Stimulated activated CD8-positive, alpha-beta memory T cell treated with anti-CD3 and anti-CD28 coated beads, Interleukin-7, amount 100 ng/mL, for 1 hour (primary cell): ENCODE measurements around the gene DCTN3.
"Not testable (repeated sequence)": the region's sequence is repeated elsewhere in the genome, so short reads cannot be mapped to it uniquely, and the experiment has no call there.

Source experiments
- DNase-seq, 2 donors: peaks; one replicate each; pipeline ENCODE4 v3.0.0-alpha.2; 2020; ENCODE audit warnings: low read depth in 2 of 2

DCTN3 gene

DNA sequence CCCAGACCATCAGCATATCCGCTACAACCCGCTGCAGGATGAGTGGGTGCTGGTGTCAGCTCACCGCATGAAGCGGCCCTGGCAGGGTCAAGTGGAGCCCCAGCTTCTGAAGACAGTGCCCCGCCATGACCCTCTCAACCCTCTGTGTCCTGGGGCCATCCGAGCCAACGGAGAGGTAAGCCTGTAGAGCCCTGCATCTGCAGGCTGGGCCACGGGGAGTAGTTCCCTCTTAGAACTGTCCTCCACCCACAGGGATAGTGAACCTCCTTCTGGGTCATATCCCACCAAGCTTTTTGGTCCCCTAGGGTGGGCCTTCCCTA lies 26.7 kb upstream of the DCTN3 start:
- no peak for DNase-seq

DNA sequence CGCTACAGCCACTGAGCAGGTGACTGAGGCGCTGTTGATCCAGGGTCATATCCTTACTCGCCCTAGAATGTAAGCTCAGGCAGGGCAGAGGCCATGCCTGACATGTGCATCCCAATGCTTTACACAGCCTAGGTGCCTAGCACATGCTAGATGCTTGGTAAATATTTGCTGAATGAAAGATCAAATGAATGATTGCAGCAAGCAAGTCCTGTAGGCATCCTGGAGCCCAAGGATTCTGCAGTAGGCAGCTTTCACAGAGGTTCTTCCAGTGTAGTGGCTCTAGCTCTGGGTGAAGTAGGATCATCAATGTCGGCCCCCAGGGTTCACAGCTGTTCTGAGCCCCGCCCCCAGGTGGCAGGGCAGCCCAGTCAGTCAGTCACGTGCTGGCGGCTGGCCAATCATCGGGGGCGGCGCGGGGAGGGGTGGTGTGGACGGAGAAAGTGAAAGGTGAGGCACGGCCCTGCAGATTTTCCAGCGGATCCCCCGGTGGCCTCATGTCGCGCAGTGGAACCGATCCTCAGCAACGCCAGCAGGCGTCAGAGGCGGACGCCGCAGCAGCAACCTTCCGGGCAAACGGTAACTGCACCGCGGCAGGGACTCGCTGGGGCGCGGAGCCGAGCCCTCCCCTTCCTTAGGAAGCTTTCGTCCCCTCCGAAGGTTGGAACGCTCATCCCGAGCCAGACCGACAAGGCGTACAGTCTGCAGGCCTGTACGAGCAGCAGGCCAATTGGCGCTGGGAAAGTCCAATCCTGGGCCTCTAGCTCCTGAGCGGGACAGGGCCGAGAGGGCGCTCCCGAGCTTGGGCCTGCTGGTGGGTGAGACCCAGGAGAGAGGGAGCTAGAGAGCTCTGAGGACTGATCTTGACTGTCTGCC lies 26.2 kb upstream of the DCTN3 start, which contains the start of gene GALT:
GALT (plus strand) TSS at position 465 of the 873 bp plus-strand sequence; CDS start at position 495, 30 bp downstream.
- peak; percentile 92 to 96 for DNase-seq

DNA sequence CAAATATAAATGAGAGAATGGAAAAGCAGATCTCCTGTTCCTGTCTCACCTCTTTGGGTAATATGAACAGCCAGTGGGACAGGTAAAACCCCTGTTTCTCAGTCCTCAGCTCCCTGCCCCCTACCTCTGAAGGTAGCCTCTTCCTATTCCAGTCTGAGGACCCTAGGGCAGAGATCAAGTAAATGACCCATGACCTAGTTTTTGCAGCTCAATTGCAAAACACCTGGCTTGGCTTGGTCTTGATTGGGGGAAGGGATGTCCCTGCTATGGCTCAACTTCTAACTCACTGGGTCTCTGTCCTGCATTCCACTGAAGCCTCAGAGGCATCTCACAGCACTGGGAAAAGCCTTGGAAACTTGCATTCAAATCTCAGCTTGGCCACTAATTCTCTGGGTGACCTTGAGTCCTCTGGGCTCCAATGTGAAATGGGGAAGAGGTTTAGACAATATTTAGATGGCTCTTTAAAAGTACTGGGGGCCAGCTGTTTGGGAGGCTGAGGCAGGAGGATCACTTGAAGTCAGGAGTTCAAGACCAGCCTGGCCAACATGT lies 24.5 kb upstream of the DCTN3 start:
- no peak for DNase-seq

DNA sequence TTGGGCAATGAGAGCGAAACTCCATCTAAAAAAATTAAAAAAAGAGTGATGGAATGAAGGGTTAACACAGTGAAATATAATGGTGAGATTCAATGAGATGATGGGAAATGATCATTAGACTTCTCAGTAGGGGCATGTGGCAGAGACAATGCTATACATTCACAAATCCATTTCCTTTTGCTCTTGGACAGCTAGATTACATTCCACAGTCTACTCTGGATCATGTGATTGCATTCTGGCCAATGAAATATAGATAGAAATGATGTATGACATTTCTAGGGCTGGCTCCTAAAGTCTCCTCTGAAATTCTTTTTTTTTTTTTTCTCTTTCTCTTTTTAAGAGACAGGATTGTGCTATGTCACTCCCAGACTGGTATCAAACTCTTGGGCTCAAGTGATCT lies 22.4 kb upstream of the DCTN3 start:
- no peak for DNase-seq

DNA sequence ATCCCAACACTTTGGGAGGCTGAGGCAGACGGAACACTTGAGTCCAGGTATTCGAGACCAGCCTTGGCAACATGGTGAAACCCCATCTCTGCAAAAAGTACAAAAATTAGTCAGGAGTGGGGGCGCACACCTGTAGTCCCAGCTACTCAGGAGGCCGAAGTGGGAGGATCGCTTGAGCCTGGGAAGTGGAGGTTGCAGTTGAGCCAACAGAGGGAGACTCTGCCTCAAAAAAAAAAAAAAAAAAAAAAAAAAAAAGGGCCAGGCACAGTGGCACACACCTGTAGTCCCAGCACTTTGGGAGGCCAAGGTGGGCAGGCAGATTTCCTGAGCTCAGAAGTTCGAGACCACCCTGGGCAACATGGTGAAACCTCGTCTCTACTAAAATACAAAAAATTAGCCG lies 19.0 kb upstream of the DCTN3 start:
- DNase-seq = not testable (repeated sequence)

DNA sequence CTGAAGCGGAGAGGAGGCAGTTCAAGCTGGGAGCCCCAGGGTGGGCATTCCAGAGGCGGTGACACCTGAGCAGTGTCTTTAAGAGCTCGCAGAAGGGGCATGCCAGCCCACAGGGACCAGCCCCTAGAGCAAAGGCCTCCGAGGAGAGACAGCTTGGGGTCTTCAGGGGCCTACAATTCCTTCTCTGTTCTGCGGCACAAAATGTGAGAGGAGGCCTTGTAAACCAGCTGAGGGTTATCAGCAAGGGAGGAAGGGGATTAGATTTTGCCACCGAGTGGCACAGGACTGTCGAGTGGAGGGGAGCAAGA lies 17.8 kb upstream of the DCTN3 start:
- DNase-seq = no peak

DNA sequence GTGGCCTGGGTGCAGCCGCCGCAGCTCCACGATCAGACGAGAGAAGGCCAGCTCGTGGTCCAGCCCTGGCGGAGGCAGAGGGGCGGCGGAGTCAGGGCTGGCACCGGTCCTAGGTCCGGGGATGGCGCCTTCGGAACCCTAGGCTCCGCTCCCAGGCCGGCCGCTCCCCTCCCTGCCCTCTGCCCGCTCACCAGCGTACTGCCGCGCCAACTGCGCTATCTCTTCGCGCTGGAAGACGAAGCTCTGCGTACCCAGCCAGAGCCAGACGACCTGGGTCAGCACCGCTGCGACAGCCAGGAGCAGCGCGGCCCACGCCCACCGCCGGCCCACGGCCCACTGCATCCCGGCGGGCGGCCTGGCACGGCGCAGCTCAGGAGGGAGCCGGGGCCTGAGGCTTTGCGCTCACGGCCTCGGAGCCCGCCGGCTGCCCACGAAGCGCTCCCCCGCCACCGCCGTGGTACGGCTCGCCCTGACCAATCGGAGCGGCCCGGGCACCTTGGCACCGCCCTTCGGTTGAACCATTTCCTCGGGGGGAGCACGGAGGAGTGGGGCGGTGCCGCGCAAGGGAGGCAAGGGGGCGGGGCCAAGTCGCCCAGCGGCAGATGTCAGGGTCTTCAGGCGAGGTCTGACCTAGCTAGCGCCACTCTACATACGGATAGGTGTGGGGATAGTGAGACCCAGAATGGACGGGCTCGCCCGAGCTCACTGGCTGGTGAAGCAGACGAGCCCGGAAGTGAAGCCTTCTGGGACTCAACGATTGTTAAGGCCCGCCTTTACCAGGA lies 17.3 kb upstream of the DCTN3 start, which contains the start of gene SIGMAR1:
SIGMAR1 (minus strand) TSS at position 432 of the 782 bp plus-strand sequence; CDS start at position 342, 90 bp downstream.
- peak; percentile 86 for DNase-seq

DNA sequence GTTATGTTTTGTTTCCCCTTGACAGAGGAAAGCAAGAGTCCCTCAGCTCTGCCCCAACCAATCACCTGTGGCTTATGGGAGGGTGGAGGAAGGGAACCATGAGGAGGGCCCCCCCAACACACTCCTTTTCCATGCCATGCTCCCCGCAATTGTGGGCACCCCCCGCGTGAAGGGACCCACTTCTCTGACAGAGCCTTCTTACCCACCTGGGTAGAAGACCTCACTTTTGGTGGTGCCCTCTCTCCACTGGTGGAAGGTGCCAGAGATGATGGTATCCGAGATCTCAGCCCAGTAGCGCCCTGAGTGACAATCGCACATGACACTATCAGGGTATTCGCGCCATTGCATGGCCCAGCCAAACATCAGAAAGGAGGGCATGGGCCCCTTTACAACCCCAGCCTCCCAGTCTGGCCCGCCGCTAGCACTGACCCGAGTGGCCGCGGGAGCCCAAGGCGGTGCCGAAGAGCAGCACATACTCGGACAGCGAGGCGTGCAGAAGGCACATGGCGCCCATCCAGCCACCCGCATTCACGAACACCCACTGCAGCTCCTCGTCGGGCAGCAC lies 16.6 kb upstream of the DCTN3 start:
- DNase-seq = no peak

DNA sequence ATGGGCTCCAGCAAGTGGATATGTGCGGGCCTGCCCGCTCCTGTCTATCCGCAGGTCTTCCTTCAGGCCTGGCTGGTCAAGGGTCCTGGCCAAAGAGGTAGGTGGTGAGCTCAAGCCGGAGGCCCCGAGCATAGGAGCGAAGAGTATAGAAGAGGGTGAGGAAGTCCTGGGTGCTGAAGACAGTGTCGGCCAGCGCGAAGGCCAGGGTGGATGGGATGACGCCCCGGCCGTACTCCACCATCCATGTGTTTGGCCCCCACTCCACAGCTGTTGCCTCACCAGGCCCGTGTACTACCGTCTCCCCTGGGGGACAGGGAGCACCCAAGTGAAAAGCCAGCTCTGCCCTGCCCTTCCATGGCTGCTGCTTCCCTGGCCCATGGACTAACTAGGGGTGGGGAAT lies 15.3 kb upstream of the DCTN3 start:
- DNase-seq = no peak

DNA sequence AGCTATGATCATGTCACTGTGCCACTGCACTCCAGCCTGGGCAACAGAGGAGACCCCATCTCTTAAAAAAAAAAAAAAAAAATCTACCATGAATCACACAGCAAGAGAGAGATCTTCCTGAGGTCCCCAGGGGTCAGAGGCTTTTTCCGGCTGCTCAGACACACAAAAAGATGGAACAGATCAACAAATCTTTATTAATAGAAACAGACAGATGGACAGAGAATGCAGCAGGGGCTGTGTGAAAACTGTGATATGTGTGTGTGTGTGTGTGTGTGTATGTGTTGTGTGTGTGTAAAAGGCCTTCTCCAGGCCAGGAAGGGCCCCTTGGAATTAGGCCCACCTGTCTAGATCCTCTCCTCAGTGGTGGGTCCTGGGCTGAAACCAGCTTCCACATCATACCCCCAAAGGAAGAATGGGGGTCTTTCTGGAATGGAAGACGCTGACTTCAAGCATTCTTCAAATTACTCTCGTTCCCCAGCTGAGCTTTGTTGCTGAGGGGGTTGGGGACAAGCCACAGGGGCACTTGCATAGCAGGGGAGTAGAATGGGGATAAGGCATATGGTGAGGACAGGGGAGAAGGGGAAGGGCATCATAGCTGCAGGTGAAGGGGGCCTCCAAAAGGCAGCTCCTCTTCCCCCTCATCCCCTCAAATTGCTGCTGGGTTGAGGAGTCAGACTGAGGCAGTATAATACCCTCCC lies 14.4 kb upstream of the DCTN3 start:
- DNase-seq = no peak

DNA sequence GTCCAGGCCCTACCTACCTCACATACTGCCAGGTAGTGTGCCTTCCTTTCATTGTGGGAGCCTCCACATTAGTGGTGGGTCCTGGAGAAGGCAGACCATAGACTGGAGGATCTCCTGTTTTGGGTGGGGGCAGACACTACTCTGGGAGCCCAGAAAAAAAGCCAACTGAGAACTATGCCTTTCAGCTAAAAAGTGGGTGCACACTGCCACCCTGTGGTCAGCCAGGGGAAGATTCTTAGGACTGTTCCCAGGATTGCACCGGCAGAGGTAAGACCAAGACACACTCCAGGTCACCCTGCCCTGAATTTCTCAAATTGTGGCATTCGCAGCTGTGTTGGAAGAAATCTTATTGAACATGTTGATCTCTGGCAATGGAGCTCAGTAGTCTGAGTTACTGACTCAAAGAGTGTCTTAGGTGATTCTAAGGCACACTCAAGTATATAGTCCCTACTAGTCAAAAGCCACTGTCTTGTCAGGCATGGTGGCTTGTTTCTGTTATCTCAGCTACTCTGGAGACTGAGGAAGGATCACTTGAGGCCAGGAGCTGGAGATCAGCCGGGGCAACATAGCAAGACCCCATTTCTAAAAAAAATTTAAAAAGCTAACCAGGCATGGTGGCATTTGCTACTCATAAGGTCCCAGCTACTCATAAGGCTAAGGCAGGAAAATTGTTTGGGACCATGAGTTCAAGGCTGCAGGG lies 13.7 kb upstream of the DCTN3 start:
- peak in 1 of 2 donors; percentile 55 for DNase-seq

DNA sequence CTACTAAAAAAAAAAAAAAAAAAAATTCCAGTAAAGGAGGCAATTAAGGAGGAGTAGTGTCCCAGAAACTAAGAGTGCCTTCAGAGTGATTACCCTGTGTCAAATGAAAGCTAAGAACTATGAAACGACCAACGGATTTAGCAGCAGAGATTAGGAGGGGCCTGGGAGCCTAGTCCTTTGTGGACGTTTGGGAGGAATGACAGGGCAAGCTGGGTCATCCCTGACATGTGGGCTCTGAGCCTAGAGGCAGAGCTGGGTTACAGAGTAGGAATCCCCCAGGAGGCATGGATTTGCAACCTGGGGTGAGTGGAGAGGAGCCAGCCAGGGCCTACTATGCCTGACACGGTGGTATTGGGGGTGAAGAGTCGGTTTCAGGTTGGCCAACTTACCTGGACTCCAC lies 12.9 kb upstream of the DCTN3 start:
- no peak for DNase-seq

DNA sequence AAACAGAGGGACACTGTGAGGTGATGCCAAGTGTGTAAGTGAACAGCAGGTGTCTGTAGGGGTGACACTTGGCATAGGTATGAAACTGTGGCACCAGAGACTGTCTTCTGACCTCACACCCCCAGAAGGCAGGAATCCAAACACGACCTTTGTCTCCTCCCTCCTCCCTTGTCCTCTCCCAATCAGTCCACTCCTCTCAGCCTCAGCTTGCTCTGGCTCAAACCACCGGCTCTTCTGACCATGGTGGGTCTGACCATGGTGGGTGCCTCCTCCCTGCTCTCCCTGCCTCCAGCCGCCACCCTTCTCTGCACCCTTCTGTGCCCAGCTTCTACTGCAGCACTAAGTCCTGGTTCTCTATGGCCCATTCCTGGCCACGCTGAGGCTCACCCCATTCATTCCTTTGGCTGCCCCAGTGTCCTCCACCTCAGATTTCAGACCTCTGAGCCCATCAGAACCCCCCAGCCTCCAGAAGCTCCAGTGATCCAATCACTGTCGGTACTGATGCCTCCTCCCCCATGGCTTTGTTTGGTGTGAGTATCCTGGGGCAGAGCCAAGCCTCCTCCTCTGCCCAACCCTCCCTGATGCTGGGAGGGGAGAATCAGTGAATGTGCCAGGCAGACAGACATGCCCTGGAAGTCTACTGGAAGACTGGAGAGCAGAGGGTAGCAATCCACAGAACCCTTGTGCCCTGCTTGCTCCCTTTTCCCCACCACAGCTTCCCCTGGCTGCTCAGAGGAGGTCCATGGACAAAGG lies 10.3 kb upstream of the DCTN3 start:
- DNase-seq = no peak

DNA sequence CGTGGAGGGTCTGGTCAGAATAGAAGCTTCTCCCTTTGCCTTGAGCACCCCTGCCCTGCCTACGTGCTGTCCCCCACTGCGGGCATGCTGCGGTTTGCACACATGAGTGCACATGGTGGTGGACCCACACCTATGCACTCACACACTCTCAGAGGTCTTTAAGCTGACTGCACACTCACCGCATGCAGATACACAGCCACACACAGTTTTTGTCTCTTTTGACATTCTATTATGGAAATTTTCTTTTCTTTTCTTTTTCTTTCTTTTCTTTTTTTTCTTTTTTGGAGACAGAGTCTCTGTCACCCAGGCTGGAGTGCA lies 9.2 kb upstream of the DCTN3 start:
- no peak for DNase-seq

DNA sequence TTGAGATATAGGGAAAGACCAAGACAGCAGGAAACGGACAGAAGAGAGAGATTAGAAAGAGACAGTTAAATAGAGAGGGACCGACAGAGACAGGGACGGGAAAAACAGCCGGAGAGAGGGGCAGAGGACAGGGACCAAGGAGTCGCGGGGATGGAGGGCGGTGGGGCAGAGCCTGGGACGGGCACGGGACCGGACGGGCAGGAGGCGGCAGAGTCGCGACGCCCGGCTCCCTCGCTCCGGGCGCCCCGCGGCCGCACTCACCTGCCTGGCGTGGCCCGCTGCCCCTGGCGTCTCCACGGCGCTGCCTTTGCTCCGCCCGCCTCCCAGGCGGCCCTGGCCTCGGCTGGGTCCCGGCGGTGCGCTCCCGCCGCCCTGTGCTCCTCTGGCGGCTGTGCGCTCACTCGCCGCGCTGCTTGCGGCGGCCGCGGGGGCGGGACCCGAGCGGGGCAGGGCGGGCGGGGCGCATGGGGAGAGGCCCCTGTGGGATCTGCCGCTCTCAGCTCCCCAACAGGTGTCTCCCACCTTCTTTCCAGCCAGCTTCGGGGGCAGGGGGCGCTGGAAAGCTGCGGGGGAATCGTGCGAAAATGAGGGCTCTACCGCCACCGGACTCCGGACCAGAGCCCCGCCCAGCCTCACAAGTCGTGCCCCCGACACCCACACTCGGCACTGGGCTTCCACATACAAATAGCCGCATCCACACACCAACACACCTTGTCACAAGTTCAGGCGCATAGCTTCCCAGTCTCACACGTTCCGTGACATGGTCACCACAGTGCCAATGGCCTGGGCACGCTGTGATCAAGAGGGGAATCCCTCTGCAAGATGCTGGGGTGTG lies 8.6 kb upstream of the DCTN3 start, which contains the start of gene ARID3C:
ARID3C (minus strand) TSS at position 411 of the 835 bp plus-strand sequence. CDS start 1,052 bp downstream, outside the sequence.
- DNase-seq = no peak

DNA sequence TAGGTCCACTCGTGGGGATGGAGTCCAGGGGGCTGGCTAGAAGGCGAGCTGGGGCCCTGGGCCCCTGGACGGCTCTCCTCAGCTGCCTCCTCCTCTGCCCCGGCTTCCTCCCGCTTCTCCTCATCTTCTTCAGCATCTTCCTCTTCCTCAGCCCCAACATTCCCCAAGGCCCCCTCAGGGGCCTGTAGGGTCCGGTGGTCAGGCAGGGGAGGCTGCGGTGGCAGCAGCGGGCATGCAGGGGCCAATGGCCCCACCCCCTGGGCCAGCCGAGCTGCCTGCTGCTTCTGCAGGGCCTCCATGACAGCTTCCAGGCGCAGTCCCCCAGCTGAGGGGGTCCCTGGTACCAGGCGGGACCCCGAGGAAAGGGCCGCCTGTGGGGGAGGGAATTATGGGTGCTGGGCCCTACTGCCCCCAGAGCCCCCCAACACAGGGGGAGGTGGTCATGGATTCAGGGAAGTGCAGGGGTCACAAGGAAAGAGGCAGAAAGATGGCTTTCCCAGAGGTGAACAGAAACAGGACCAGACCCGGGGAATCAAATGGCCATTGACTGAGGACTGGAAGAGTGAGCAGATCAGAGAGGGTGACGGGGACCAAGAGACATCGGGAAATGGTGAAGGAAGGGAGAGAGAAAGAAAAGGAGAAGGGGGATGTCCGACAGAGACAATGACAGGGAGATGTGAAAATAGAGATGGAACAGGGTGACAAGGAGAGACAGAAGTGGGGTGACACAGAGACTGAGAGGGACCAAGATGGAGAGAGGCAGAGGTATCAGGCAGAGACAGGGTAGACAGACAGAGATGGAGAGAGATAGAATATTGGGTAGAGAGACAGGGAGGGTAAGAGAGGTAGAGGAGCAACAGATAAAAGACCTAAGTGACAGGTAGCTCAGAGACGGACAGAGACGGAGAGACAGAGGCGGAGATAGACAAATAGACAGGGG lies 7.7 kb upstream of the DCTN3 start:
- no peak for DNase-seq

DNA sequence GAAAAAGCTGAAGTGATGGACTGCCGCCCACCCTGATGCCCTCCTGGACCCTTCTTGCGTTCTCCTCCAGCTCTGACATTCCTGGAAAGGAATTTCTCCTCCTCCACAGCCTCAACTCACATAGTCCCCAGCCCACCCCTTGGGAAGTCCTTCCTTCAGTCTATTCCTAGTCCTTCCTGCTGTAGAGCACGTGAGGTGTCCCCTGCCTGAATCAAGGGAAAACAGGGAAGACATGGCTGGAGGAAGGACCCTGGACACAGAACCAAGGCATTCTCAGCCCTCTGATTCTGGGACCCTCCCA lies 4.8 kb upstream of the DCTN3 start:
- no peak for DNase-seq

DNA sequence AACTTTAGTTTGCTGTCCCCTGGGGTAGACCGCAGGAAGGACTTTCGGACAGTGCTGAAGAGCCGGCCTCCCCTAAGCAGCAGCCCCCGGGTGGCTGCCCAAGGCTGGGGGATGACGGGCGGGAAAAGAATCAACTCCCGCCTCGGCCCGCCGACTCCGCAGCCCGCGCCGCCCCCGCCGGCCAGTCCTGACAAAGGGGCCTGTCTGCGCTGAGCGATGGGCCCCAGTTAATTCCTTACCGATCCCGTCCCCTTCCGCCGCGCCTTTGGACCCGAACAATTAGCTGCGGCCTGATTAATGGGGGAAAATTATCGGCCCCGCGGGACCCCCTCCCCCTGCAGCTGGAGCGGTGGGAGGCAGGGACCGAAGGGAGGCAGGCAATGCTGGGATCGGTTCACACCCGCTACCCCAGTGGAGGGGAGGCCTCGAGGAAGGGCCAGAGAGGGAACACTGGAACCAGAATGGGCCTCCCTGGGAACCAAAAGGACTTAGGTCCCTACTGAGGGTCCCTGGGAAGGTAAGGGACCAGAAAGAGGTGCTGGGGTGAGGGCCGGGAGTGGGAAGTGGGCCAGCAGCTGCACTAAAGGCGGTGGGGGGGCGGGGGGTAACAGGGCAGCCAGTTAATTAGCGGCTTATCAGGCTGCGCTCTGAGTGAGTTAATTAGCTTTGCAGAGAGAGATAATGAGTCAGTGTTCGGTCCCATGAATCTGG lies 4.3 kb upstream of the DCTN3 start:
- no peak for DNase-seq
